Measurements from ENCODE around the gene CHTF8.

The CHTF8 gene

GRCh38 chr16:69069504-69069903 is 62.9 kb downstream of the CHTF8 start:
- TF ChIP-seq CTCF (IDR thresholded peaks at IDR 0.05; ENCODE audit: control insufficient read depth, extremely low read depth, insufficient read depth): no peak
- H3K4me3 ChIP-seq (ENCODE audit: low read depth, low read length): no peak overlapping the region

More at GRCh38 chr16:69069504-69069903, 62.9 kb downstream of the CHTF8 start:
- no peak for DNase-seq (ENCODE audit: low read depth)
